ENCODE results near the gene MIOX.

DNA sequence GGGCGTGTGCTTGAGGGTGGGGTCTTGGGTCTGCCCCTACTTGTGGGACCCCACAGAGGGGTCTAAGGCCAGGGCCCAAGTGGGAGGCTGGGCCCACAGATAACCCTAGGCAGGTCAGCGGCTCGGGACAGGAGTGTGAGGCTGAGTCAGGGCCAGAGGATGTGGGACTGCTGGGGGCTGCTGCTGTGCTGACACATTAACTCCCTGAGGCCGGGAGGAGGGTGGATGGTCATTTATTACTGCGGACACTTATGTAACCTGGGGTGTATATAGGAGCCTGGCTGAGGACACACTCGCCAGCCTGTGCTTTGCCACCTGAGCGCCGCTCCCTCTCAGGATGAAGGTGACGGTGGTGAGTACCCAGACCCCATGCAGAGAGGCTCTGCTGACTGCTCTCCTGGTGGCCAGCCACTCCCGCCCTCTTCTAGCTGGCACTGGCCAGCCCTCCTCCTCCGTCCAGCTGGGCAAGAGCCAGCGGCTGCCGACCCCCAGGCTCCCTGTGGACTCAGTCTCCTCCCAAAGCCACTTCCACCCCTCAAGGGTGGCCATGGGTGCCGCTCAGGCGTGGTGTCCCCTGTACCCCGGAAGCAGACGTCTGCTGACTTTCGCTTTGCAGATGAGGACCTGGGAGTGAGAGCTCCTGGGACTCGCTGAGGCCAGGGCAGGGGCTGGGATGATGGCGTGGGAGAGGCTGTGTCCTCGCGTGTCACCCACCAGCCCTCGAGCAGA lies at the start of gene MIOX:
- TF ChIP-seq, protein P1, sequence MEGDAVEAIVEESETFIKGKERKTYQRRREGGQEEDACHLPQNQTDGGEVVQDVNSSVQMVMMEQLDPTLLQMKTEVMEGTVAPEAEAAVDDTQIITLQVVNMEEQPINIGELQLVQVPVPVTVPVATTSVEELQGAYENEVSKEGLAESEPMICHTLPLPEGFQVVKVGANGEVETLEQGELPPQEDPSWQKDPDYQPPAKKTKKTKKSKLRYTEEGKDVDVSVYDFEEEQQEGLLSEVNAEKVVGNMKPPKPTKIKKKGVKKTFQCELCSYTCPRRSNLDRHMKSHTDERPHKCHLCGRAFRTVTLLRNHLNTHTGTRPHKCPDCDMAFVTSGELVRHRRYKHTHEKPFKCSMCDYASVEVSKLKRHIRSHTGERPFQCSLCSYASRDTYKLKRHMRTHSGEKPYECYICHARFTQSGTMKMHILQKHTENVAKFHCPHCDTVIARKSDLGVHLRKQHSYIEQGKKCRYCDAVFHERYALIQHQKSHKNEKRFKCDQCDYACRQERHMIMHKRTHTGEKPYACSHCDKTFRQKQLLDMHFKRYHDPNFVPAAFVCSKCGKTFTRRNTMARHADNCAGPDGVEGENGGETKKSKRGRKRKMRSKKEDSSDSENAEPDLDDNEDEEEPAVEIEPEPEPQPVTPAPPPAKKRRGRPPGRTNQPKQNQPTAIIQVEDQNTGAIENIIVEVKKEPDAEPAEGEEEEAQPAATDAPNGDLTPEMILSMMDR (conservative IDR thresholded peaks at IDR 0.05; ENCODE audit: low read length): no peak
- no peak for TF ChIP-seq EZH2phosphoT487 (IDR thresholded peaks at IDR 0.05; ENCODE audit: borderline replicate concordance)

Data from Loucy (cell line).